HG03095 (cell line): ENCODE measurements around the gene FBXL5.

Experiments used
- ATAC-seq: cut with Tn5 transposase; IDR thresholded peaks from one replicate; pipeline ENCODE4 v1.9.1; 2021; ENCODE audit warnings: moderate library complexity; ENCODE audit not compliant: unreplicated experiment

Gene FBXL5

GRCh38 chr4:15655223-15656037, at the start of gene FBXL5:
Gene FBXL5 (minus strand): TSS chr4:15655357. CDS start chr4:15655287, 70 bp downstream.
- ATAC-seq, result peak; percentile 61

DNA sequence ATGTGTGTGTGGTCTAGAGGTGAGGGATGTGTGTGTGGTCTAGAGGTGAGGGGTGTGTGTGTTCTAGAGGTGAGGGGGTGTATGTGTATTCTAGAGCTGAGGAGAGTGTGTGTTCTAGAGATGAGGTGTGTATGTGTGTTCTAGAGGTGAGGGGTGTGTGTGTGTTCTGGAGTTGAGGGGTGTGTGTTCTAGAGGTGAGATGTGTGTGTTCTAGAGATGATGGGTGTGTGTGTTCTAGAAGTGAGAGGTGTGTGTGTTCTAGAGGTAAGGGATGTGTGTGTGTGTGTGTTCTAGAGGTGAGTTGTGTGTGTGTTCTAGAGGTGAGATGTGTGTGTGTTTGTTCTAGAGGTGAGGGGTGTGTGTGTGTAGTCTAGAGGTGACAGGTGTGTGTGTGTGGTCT, 49.0 kb upstream of the FBXL5 start:
- ATAC-seq, result no peak

DNA sequence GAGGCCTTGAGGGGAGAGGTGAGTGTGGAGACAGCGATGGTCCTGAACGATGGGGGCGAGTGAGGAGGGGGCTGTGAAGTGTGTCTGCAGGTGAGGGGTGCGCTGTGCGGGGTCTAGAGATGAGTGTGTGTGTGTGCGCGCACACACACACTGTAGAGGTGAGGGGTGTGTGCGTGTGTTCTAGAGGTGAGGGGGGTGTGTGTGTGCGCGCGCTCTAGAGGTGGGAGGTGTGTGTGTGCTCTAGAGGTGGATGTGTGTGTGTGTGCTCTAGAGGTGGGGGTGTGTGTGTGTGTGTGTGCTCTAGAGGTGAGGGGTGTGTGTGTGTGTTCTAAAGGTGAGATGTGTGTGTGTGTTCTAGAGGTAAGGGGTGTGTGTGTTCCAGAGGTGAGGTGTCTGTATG, 48.3 kb upstream of the FBXL5 start:
- no peak for ATAC-seq

DNA sequence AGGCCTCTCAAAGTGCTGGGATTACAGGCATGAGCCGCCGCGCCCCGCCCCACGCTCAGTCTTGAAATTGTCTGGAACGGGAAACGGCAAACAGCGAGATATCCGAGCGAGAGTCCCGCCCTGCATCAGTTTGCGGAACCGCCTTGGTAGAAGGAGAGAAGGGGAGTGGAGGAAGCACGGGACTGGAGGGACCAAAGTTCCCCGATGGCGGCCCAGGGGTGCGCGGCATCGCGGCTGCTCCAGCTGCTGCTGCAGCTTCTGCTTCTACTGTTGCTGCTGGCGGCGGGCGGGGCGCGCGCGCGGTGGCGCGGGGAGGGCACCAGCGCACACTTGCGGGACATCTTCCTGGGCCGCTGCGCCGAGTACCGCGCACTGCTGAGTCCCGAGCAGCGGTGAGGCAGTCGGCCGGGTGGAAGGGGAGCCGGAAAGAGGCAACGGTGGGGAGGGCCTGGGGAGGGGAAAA, 47.8 kb upstream of the FBXL5 start, which contains the start of gene BST1:
TSS of gene BST1 (plus strand) at position 125 of the 463 bp plus-strand sequence. CDS start at position 205, 80 bp downstream.
- no peak for ATAC-seq

GRCh38 chr4:15696866-15697265, 41.7 kb upstream of the FBXL5 start:
- no peak for ATAC-seq

DNA sequence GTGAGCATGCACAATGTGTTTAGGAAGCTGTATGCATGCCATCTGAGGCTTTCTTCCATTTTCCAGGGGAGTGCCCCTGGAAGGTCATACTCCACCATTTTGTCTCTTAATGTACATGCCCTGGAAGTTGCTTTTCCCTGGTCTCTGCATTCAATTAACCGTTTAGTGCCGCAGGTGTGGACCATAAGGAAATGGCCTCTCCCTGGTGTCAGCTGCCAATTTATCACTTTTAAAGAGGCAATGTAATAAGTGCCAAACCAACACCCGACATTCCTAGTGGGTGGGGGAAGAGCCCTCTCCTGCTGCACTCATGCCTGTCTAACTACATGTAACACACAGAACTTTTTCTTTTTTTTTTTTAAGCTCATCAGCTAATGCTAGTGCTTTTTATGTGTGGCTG, 40.6 kb upstream of the FBXL5 start:
- no peak for ATAC-seq

GRCh38 chr4:15695240-15695699, 40.1 kb upstream of the FBXL5 start:
- no peak for ATAC-seq

- no peak for ATAC-seq
These were observed 39.3 kb upstream of the FBXL5 start for GRCh38 chr4:15694431-15694830.

DNA sequence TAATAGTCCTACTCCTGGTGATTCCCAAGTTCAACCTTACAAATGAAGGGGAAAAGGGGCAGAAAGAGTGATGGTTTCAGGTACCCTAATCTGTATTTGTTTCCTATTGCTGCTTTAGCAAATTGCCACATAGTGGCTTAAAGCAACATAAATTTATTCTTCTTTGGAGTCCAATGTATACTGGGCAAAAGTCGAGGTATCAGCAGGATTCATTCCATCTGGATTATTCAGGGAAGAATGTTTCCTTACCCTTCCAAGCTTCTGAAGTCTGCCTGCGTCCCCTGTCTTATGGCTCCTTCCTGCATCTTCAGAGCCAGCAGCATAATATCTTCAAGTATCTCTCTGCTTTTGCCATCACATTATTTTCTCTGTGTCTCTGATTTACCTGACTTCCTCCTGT, 37.4 kb upstream of the FBXL5 start:
- no peak for ATAC-seq

- ATAC-seq, result no peak
These were observed 36.4 kb upstream of the FBXL5 start for GRCh38 chr4:15691346-15692135.

- no peak for ATAC-seq
These were observed 35.1 kb upstream of the FBXL5 start for GRCh38 chr4:15690020-15690809.

DNA sequence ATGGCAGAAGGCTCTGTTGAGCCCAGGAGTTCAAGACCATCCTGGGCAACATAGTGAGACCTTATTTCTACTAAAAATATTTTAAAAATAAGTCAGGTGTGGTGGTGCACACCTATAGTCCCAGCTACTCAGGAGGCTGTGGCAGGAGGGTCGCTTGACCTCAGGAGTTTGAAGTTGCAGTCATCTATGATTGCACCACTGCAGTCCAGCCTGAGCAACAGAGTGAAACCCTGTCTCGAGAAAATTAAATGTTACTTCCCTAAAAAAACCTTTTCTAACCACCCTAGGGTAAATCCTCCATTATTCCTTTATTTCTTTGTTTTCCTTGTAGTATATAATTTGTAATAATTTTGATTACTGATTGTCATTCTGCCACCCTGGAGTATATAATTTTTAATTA, 34.4 kb upstream of the FBXL5 start:
- no peak for ATAC-seq

- no peak for ATAC-seq
These were observed 32.9 kb upstream of the FBXL5 start for GRCh38 chr4:15688051-15688450.

GRCh38 chr4:15684498-15684897, 29.3 kb upstream of the FBXL5 start:
- no peak for ATAC-seq

GRCh38 chr4:15683143-15683495, 28.0 kb upstream of the FBXL5 start:
- no peak for ATAC-seq

DNA sequence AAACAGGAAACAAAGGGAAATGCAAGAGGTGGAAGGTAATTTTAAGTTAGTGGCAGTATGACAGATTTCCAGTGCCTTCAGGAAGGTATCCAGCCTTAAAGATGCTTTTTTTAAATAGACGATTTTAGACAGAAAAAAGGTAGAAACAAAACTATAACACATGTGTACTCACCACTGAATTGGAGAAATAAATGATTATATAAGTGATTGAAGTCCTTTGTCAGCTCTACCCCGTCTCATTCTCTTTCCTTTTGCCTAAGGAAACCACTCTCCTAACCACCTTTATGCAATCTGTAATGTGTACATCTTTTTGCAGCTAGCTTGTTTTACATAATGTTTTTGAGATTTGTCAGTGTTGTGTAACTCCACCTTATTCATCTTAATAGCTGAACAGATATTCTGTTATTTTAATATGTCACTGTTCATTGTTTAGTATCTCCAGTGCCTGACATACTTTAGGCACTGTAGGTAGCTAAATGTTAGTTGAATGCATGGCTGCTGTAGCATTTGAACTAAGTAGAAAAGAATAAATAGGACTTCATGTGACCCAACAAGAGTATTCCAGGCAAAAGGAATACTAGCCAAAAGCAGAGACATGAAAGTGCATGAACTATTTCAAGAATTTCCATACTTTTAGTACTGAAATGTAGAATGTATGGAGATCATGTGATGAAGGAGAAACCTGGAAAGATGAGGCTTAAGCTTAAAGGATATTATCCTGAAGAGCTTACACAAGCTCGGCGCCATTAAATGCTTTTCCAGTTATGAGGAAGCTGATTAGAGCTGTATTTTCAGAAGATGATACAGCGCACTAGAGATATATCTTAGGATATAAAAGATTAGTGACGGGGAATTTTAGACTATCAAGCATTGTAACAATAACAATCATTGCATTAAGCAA, 27.3 kb upstream of the FBXL5 start:
- no peak for ATAC-seq

DNA sequence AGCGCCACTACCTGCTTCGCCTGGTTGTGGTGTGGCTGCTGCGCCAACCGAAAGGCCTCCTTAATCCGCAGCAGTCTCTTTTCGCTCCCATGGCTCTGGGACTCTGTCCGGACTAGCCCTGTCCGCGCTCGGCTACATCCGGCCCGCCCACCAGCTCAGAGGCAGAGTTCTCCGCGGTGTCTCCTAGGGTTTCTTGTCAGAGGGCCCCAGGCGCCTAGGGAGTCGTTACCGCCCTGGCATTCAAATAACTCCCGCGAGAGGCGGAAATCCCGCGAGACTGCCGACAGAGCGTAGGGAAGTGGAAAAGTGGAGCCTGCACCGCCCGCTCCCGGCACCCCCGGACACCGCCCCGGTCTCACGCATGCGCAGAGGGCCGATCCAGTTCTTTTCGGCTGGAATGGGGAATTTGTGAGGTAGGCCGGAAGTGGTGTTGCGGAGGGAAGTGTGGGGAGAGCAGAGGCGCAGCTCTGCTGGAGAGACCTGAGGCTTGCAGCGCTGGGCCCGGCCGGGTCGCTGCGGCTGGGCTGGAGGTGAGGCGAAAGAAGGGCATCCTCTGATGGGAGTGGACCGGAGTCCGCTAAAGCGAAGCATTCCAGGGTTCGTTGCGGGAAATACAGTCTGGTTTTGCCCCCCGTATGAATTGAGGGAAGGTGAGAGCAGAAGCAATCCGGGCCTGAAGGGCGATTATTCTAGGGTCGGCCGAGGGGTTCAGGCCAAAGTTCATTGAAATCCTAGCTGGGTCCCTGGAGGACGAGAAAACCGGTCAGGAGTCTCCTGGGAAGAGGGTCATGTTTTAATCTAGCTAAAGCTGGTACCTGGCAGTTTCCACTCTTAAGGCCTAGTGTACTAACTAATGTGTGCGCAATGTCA, 26.4 kb upstream of the FBXL5 start, which contains the start of gene FAM200B:
TSS of gene FAM200B (plus strand) at position 456 of the 870 bp plus-strand sequence. CDS start 5,151 bp downstream, outside the sequence.
- ATAC-seq, result peak; percentile 92

DNA sequence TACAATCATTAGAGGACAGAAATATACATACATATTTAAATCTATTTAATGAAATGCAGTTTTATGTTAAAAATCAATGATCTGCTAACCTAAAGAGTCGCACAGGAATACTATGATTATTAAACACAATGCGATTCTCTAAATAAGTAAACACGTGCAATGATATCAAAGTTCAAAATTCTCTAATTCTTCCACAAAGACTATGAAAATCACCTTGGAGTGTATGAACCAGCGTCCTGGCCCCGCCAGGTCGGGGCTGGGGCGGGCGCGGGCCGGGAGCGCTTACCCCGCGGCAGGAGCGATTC, 25.9 kb upstream of the FBXL5 start:
- no peak for ATAC-seq

- no peak for ATAC-seq
These were observed 22.4 kb upstream of the FBXL5 start for GRCh38 chr4:15677507-15677988.
